HG02571 (cell line): ENCODE results near the gene SFPQ.
"Not testable (repeated sequence)": the region's sequence is repeated elsewhere in the genome, so short reads cannot be mapped to it uniquely, and the experiment has no call there.

ENCODE experiments used
- ATAC-seq: cut with Tn5 transposase; IDR thresholded peaks from one replicate; pipeline ENCODE4 v1.9.1; 2021; ENCODE audit warnings: mild to moderate bottlenecking, moderate library complexity; ENCODE audit not compliant: unreplicated experiment

The SFPQ gene

DNA sequence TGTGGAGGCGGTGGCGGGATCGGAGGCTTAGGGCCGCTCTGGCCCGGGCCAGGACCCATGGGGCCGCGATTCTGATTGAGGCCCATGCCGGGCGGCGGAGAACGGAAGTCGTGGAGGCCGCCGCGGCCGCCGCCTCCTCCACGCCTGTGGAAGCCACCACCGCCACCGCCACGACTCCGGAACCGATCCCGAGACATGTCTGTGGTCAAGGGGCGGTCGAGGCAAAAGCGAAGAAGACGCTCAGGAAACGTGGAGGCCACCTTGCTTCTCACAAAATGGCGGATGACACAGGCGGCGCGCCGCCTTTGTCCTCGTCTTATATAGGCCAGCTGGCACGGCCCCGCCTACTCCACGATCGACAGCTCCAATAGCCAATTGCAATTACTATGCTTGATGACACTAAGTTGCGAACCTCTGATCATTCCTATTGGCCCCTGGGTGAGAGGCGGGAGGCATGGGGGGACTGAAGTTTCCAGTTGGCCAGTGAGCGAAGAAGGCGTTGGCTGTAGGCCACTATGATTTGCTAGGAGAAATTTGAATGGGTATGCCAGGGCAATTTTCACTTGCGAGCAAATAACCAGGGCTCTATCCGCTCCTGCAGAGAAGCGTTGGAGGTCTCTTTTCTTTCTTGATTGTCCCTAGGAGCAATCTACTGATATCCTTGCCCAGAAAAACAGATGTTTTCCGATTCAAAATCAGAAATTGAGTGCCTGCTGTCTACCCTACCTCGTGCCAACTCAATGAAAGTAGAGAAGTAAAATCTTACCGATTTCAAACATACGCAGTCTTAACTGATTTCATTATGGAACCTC lies at the start of gene SFPQ:
Gene SFPQ, minus strand, starts transcription at position 293 of the 812 bp plus-strand sequence. Its CDS starts 96 bp downstream, at position 197.
- ATAC-seq, result peak; percentile 88

GRCh38 chr1:35236772-35237171 lies 43.8 kb upstream of the SFPQ start:
- not testable (repeated sequence) for ATAC-seq

DNA sequence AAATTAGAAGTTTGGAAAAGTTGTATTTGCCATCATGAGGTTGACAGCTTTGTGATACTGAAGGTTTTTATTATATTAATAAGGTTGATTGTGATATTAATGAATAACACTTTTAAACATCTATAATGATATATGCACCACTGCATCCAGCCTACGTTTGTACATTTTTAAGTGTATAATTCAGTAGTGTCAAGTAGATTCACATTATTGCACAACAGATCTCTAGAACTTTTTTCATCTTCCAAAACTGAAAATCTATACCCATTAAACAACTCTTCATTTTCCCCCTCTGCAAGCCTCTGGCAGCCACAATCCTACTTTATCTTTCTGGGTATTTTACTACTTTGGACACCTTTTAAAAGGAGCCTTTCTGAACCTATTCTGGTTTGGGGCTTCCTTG lies 38.3 kb upstream of the SFPQ start:
- no peak for ATAC-seq

DNA sequence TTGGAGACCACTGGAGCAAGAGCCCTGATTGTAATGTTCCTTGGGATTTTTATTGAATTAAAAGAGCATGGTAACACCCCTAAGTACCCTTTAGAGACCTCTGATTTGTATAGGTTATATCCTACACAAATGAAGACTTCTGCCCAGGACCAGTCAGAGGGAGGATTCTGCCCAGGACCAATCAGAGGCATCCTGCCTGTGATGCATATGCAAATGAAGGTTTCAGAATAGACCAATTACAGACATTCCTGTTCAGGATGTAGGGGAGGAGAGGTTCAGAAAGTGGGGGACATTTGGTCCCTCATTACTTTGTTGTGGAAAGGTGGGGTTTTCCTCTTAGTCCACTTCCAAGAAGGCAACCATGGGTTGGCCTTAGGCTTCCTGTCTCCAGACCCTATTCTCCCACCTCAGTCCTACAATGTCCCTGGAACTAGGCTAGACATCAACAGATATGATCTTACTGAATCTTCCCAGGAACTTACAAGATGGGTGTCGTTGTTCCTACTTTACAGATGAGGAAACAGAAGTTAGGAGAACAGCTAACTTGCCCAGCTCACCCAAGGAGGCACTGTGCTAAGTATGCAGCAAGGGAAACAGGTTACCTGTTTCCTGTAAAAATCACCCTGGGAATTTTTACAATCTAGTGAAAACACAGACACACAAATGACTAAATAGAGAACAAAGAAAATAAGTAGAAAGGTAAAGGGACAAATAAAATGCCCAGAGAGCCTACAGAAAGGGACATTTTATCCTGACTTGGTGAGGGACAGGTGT lies 36.8 kb upstream of the SFPQ start:
- ATAC-seq, result no peak

DNA sequence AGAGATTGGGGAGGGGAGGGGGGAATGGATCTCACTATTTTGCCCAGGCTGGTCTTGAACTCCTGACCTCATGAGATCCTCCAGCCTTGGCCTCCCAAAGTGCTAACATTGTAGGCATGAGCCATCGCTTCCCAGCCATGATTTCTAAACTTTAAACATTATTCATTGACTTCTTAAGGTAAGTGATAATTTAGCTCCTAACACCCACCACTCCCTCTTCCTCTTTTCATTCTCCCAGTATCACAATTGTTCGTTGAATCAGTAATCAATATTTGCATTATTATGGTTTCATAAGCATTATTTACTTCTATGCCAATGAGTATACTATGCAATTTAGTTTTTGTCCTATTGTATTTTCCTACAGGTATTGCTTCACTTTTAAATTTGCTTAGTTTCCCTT lies 33.6 kb upstream of the SFPQ start:
- ATAC-seq, result no peak

DNA sequence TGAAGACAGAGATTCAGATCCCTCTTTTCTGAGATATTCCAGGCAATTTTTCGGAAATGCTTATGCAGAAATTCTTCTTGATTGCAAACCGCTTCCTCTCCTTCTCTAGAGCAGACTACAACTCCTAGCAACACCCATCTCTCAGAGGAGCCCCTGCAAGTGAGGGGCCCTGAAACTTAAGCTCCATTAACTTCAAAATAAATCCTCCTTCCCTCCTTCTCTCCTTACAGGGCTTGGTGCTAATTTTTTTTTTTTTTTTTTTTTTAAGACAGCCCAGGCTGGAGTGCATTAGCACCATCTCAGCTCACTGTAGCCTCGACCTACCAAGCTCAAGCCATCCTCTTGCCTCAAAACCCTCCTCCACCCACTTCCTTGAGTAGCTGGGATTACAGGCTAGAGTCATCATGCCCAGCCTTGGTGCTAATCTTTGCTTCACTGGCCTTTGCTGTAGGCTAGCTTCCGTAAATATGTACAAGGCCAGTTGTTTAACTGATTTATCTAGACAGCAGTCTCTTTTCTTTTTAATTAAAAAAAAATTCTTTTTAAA lies 30.2 kb upstream of the SFPQ start:
- no peak for ATAC-seq

DNA sequence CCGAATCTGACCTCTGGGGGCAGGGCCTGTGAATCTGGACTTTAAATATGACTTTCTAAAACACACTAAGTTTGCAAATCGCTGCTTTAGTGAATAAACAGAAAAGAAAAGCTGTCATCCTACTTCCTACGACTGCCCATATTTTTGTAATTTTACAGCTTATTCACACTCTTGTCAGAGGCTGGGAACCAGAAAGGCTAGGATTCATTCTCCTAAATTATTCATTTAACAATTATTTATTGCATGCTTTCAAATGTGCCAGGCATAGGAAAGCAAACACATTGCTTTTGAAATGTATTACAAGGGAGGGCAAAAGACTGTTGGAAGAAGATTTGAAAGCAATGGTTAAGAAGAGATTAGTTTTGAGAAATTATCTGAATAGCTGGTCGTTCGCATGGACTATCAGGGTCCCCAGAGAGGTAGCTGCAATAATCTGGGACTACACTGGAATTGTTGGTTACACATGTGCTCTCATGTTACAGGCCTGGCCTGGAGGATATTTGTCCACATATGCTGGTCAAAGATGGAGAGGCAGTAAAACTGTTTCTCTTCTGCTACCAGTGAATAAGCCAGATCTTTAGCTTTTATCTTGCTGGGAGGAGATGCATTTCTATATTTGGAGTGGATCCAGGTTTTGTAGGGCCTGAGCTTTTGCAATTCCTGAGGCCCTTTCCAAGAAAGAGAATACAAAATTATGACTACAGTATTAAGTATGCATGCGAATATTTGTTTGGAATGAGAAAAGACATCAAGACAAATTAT lies 29.6 kb upstream of the SFPQ start:
- ATAC-seq, result no peak

DNA sequence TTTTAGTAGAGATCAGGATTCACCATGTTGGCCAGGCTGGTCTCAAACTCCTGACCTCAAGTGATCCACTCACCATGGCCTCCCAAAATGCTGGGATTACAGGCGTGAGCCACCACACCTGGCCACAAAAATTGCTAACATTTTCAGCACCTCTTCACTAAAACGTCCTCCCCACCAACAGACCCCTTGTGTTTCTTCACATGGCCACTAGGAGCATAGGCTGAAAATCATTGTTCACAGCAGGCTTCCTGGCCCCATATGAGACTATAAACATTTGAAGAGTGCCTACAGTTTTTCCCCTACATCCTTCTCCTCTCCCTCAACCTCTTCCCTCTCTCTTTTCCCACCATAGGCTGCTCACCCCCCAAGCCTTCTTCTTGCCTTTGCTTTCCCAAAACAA lies 28.0 kb upstream of the SFPQ start:
- ATAC-seq, result no peak

DNA sequence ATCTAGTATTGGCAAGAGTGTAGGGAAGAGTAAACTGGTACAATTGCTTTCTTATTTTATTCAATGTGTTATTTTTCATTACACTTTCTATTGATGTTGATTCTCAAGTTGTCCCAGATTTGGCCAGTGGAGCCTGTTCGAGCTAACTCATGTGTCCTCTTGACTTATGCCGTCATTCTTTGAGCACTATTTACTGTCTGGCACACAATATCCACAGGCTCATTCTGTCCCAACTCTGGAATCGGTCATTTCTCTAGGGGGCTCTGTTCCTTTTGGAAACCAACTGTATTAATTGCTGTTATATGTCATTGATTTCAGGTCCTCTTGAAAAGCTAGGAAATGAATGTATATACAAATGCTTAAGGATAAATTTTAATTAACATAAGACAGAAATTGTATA lies 22.4 kb upstream of the SFPQ start:
- no peak for ATAC-seq

- ATAC-seq, result no peak
Observed at GRCh38 chr1:35211120-35211414, 18.1 kb upstream of the SFPQ start.

GRCh38 chr1:35210321-35211119 lies 17.6 kb upstream of the SFPQ start:
- ATAC-seq, result no peak

DNA sequence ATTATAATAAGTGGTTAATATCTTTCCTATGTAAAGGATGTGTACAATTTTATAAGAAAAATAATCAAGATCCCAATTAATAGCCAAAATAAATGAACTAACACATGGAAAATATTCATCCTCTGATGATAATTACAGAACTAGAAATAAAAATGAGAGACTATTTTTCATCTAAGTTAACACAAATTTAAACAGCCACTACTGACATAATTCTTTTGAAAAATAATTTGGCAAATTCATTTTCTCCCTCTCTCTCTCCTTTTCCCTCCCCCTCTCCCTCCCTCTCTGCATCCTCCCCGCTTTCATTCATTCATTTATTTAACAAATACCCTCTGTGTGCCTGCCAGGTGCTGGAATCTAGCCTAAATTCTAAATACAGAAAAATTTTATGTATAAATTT lies 10.3 kb upstream of the SFPQ start:
- no peak for ATAC-seq

GRCh38 chr1:35202048-35202719 lies 9.2 kb upstream of the SFPQ start:
- ATAC-seq, result no peak

DNA sequence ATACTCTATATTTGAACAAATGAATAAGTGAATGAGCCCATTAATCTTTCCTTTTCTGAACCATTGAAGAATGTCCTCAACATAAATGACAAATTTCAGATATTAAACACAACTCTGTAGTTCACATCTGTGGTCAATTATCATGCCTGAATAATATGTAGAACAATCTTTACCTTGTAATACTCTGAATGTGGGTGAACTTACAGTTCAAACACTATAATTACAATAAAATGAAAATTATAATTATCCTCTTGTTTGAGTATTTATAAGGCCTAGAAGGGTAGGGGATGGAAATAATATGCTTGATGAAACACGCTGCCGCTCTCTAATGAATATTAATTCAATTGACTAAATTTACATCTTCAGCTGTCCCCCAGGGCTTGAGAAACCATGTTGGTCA lies 8.7 kb upstream of the SFPQ start:
- ATAC-seq, result no peak

DNA sequence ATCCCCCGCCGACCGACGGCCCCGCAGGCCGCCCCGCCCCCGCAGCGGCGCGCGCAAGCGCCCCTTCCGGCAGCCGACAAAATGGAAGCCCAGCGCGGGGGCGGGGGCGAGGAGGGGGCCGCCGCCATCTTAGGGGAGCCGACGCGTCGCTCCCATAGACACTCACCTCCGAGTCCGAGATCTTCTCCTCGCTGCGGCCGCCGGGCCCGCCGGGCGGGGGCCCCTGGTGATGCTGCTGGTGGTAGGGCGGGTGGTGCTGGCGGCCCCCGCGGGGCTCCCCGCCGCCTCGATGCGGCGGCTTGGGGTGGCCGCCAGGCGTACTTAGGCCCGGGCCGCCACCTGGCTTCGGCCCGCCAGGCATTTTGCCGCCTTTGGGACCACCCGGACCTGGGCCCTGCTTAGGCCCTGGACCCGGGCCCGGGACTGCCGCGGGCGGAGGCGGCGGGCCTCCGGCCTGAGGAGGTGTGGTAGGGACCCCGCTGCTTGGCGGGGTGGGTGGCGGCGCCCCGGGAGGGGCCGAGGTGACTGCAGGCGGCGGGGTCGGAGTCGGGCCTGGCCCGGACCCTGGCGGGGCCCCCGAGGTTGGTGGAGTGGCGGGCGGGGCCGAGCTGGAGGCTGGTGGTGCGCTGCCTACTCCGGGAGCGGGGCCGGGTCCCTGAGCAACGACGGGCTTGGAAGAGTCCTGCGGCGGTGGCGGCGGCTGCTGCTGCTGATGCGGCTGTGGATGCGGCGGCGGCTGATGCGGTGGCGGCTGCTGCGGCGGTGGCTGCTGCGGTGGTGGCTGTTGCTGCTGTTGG lies 691 bp downstream of the SFPQ start:
- ATAC-seq, result no peak

DNA sequence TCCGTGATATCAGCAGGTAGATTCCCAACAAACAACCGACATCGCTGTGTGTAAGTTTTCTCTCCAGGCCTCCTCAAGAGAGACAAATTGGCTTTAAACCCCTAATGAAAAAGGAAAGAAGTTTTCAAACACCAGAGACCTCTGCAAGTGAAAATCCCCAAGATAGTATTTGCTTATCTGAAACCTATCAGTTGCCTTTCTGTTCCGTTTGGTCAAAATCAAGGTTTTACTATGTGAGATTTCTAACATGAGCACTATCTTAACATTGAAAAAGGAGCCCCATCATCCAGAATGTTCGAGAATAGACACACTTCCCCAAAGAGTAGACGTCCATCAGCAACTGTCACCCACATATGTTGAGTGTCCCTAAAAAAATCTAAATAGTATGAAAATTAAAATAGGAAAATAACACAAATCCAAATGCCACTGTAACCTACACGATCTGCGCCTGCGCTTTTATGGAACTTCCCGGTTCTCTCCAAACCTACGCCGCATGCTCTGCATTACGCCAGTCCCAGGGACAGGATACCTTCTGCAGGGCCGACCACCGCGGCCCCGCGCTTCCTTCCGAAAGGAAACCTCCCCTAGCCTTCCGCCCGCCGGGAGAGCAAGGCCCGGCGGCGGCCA lies 1.4 kb downstream of the SFPQ start:
- no peak for ATAC-seq

GRCh38 chr1:35190784-35191183 lies 2.2 kb downstream of the SFPQ start:
- ATAC-seq, result no peak

GRCh38 chr1:35188578-35189392 lies 4.2 kb downstream of the SFPQ start:
- ATAC-seq, result no peak
